Activated T-cell treated with anti-CD3 and anti-CD28 coated beads for 1 hour (primary cell): ENCODE measurements around the gene CALML5.
"Not testable (repeated sequence)": the region's sequence is repeated elsewhere in the genome, so short reads cannot be mapped to it uniquely, and the experiment has no call there.

Experiments
- DNase-seq: peaks from one replicate; pipeline ENCODE4 v3.0.0-alpha.2; 2020; ENCODE audit warnings: low read depth

Gene CALML5

DNA sequence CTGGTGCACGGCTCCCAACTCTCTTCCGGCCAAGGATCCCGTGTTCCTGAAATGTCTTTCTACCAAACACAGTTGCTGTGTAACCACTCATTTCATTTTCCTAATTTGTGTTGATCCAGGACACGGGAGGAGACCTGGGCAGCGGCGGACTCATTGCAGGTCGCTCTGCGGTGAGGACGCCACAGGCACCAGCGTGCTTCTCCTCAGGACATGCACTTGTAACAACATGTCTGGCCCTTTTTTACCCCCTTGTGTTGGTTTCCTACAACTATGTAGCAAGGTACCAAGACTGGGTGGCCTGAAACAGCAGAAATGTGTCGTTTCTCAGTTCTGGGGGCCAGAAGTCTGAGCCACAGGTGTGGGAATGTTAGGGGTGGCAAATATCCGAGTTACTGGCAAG, 18.2 kb downstream of the CALML5 start:
- no peak for DNase-seq

DNA sequence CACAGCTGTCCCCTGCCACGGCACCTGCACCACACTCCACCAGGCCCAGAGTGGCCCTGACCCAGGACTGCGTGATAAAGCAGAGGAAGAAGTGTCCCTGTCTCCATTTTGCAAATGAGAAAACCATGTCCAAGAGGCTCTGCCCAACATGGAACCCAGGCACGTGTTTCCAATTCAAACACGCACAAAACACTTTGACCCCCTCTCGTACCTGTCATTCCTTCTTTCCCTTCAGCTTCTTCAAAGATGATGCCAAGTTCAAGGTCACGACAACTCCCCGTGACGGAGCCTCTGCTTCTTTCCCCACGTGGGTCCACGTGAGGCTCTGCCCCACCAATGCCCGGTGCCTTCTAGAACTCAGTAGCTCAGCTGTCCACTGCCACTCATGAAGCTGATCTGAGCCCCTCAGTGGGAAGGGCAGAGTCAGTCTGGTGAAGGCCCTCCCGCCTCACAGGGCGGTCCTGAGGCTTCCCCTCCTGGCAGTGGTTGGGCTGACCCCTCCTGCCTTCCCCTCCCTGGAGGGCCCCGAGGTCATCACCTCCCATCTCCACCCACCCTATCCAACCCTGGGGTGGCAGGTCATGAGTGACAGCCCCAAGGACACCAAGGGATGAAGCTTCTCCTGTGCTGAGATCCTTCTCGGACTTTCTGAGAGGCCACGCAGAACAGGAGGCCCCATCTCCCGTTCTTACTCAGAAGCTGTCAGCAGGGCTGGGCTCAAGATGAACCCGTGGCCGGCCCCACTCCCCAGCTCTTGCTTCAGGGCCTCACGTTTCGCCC, 19.0 kb downstream of the CALML5 start:
- DNase-seq: no peak

DNA sequence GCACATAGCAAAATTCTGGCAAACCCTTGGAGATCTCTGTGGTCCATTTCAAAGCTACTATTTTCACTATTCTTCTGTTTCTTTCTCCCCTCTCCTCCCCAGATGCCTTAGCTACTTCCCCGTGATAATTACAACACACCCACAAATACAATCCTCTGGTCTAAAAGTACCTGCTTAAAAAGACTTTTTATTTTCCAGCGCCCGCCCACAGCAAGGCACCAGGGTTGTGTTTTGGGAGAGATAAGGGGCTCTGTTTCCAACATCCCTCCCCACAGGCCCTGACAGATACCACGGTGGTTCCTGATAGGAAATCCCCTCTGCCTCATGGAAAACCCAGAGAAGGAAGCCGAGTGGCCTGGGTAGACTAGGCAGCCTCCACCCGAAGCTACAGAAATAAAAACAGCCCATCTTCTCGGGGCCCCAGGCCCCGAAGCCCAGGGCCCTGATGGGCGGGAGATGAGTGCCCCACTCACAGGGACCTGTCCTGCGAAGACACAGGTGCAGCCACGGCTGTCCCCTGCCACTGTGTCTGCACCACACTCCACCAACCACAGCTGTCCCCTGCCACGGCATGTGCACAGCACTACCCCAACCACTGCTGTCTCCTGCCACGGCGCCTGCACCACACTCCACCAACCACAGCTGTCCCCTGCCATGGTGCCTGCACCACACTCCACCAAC, 19.7 kb downstream of the CALML5 start:
- no peak for DNase-seq

DNA sequence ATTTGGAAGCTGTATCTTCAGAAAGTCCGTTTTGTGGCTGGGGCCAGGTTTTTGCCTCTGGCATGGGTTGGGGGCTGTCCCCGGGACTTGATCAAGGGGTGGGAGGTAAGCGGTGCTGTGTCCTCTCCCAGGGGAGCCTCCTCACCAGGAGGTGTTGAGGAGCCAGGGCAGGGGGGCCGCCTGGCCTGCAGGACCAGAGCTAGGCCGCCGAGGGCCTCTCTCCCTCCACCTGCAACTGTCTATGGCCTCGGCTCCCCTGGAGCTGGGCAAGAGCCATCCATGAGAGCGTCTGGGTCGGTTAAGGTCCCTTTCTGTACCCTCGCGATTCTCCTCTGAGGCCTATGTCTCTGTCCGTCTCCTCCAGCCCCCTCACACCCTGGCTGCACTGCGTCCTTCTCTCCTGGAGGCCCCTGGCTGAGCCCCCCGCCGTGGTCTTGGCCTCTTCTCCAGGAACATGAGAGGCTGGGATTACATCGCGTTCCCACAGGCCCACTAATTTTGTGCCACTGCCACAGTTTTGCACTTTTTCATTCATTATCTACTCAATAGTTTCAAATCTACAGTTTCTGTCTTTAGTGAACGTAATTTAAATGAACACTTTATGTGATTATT, 20.6 kb downstream of the CALML5 start:
- no peak for DNase-seq

DNA sequence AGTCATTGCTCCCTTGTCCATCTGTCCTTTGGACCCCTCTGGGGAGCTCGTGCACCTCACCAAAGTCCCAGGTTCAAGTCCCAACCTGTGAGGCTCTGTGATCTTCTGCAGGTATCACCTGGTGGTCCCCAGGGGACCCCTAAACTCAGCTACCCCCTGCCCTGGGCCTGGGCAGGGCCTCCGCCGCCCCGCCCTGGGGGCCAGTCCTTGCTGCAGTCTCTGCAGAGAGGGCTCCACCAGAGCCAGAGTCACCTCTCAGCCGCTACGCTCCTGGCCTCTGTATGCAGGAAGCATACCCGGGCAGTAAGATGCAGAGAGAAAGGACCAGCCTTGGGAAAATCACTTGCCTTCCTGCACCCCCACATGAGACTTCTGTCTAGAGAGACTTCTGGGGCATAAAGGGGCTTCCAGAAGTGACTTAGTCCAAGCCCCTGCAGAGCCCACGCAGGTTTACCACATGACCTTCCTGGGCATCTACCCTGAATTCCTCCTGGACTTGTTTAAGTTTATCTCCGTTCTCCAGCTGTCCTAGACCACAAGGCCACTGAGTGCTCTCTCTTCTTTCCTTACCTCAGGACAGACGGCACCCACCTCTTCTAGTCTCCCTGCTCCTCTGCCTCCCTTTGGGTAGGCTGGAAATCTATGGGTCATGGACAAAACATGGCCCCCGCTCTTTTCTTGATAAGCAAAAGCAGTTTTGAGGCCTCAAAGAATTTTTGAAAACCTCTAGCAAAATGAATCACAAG, 21.2 kb downstream of the CALML5 start:
- no peak for DNase-seq

DNA sequence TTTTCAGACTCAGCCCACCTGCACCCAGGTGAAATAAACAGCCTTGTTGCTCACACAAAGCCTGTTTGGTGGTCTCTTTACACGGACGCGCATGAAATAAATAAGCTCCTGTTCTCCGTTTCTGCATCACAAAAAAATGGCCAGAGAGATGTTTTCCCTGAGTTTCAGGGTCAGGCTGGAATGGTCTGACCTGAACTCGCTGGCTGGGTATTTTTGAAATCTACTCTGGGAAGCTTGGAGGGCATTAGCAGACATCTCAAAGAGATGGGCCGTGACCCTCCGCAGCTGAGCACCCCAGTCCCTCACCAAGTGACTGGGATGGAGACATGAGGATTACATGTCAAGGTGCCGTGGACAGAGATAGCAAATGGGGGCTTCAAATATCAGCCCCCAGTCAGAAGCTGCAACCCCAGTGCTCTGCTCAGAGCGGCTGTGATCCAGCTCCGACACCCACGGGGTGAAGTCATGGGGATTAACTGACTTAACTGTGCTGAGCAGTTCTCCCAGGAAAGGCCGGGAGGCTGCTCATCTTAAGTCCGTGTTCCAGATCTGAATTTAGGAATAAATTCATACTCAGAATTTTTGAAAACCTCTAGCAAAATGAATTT, 22.3 kb downstream of the CALML5 start:
- no peak for DNase-seq

DNA sequence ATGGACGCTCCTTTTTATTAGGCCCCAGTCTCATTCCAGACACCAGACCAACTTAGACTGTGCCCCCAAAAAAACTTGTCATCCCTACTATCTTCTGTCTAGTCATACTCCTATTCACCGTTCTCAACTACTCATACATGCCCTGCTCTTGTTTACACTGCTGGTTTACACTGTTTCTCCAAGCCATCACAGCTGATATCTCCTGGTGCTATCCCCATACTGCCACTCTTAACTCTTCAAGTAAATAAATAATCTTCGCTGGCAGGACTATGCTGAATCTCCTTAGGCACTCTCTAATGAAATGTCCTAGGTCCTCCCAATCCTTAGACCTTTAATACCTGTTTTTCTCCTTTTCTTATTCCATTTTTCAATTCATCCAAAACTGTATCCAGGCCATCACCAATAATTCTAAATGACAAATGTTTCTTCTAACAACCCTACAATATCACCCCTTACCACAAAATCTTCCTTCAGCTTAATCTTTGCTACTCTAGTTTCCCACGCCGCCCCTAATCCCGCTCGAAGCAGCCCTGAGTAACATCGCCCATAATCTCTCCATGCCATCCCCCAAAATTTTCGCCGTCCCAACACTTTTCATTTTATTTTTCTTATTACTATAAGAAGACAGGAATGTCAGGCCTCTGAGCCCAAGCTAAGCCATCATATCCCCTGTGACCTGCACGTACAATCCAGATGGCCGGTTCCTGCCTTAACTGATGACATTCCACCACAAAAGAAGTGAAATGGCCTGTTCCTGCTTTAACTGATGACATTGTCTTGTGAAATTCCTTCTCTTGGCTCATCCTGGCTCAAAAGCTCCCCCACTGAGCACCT, 23.2 kb downstream of the CALML5 start:
- not testable (repeated sequence) for DNase-seq

DNA sequence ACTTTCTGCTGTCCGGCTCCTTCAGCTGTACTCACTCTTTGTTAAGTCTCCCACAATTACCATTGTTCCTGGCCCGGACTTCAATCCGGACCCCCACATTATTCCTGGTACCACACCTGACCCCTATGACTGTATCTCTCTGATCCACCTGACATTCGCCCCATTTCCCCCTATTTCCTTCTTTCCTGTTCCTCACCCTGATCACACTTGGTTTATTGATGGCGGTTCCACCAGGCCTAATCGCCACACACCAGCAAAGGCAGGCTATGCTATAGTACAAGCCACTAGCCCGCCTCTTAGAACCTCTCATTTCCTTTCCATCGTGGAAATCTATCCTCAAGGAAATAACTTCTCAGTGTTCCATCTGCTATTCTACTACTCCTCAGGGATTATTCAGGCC, 24.3 kb downstream of the CALML5 start:
- DNase-seq: not testable (repeated sequence)

DNA sequence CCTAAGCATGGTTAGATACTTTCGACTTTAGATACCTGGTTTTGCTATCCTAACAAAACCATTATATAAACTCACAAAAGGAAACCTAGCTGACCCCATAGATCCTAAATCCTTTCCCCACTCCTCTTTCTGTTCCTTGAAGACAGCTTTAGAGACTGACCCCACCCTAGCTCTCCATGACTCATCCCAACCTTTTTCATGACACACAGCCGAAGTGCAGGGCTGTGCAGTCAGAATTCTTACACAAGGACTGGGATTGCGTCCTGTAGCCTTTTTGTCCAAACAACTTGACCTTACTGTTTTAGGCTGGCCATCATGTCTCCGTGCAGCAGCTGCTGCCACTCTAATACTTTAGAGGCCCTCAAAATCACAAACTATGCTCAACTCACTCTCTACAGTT, 24.7 kb downstream of the CALML5 start:
- not testable (repeated sequence) for DNase-seq

DNA sequence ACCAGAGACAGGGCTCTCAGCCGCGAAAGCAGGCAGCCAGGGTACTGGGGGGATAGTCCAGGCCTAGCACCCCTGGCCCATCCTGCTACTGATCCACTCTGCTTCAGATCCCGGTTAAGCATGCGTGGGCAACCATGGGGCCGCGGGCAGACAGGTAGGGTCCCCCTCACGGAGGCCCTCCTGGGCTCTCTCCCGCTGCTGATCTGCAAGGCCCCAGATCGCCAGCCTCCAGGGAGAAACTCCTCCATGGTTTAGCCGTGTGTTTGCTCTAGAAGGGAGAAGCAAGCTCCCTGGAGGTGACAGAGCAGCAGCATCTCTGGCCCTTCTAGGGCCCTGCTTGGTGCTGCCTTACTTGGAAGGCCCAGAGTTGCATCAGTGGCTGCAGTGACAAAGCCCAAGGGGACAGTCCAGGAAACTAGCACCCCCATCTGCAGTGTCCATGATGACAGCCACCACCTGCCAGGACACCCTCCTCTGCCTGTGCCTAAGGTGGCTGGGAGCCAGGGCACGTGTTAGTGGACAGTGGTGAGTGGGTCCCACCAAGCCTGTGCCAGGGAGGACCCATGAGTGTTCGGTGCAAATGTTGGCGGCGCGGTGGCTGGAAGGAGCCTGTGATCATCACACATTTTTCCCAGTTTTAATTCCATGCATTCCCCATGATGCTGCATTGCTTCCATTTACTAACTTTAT, 29.2 kb downstream of the CALML5 start:
- DNase-seq: no peak

DNA sequence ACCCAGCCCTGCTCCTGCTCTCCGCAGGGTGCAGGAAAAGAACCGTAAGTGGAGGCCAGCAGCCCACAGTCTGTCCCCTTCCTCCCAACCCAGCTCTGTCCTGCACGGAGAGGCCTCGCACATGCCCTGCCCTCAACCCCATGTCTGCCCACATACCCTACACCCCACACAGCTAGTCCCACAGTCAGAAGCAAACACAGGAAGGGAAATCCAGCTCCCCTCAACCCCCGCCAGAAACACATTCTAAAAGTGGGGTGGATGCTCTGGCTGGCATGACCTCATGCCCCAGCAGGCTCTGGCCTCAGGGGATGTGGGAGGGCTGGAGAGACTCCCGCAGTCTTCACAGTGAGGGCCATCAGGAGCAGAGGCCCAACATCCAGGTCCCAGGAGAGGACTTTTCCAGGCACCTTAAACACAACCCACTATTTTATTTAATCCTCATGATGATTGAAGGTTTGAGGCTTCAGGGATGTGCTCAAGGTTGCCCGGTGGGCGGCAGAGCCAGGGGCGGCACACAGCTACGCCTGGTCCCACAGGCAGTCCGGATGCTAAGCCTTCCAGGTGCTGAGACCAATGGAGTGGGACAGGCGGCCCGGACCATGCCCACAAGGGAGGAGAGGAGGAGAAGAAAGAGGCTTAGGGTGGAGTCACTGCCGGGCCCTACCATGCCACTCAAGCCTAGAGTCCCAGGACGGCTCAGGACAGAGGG, 29.9 kb downstream of the CALML5 start:
- no peak for DNase-seq

DNA sequence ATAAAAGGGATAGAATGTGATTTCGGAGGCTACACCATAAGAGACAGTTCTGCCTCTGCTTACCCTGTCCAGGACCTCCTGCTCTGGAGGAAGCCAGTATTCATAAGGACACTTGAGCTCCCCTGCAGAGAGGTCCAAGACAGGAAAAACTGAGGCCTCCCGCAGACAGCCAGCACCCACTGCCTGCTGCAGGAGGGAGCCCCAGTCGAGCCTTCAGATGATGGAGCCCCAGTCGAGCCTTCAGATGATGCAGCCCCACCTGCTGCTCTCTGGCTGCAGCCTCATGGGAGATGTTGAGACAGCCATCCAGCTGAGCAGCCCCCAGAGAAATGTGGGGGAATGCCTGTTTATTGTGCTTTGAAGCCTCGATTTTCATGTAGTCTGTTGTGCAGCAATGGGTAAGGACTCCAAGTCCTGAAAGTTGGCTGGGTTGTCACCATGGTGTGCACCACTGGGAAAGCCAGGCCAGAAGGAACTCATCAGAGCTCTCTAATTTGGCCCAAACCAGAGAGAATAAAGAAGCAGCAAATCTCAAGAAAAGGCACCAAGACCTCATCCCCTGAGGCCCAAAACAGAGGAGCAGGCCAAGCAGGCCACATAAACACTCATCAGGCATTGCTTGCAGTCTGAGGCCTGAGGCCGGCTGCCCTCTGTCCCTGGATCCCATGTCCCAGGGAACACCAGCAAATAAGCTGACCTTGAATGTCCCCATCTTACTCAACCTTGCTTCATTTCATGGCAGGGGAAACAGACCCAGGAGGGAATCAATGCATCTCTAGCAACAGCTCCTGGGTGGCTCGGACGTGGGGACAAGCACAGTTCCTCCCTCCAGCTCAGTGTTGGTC, 30.9 kb downstream of the CALML5 start:
- no peak for DNase-seq

DNA sequence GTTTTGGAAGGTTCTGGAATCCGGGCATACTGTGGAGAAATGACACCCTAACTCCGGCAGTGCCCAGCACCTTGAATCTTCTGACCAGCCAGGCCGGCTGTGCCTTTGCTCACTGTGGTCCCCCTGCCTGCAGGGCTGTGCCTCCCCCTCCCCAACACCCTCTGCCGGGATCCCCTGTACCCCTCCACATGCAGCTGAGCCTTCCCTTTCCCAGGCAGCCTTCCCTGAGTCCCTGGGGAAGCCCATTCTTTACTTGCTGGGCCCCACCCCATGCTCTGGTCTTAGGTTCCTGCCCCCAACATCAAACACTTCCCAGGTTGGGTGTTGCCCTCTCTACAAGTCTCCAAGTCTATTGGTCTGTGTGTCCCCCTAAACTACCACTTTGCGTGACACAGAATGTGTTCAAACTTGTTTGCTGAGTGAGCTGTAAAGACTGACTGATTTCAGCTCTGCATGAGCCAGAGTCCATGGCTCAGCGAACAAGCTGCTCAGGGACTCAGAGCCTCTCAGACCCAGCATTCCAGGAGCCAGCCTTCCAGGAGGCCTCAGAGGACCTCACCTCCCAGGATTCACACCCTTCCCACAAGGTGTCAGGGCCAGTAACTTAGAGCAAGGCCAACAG, 31.6 kb downstream of the CALML5 start:
- DNase-seq: no peak

DNA sequence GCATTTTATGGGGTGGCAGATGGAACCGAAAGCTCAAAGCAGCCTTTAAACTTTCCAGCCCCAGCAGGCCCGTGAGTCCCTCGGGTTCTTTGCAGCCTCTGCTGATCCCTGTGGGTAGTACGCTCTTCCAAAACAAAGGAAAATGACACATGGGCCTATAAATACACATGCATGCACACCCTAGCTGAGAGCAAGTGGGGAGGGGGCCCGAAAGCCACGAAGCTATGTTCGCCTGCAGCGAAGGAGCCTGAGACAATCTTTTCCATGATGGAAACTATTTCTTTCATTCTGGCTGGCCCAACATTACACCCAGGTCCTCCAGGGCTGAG, 32.2 kb downstream of the CALML5 start:
- DNase-seq: no peak

DNA sequence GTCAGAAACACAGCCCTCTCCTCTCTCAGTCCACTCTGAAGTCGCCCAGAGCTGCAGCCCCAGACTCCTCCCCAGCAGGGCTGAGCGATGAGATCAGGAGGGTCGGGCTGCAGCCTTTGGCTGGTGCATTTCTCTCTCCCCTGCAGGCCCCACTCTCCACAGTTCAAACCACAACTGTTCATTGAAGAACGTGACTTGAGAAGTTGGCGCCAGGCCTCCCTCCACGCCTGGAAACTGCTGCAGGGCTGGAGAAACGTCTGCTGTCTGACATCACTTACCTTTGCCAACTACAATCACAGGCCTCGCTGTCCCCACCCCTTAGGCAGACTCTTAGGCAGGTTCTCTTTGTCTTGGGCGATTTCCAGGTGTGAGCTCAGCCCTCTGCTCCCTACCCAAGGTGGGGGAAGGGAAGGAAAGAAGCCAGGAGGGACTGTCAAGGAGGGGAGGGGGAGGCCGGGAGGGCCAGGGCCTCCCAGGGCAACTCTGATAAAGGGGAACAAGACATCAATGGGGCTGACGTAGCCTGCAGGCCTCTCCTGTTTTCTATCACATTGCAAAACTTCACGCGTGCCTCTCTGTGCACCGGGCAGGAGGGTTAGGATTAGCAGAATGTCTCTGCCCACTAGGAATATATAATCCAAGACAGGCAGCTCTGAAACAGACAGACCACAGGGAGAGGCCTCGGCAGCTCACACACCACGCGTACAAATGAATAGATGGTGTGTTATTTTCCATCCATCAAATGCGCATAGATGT, 32.7 kb downstream of the CALML5 start:
- DNase-seq: no peak

DNA sequence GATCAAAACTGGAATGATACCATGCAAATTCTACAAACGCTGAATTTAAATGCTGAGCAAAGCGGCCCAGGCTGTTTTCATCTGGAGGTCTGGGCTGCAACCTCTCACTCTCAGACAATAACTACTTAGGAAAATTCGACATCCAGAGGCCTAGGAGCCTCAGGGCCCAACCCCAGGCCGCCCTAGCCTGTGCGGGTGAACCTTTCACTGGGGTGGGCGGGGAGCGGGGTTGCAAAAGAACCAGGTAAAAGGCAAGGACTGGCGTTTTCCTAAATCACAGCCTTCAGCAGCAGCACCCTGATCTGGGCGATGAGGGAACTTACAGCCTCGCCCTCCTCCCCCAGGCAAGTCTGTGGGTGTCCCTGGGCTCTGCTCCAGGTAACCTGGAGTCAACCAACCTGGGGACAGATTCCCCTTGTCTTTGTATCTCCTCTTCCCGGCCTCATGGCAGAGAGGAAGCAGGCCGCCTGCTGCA, 33.4 kb downstream of the CALML5 start:
- no peak for DNase-seq

DNA sequence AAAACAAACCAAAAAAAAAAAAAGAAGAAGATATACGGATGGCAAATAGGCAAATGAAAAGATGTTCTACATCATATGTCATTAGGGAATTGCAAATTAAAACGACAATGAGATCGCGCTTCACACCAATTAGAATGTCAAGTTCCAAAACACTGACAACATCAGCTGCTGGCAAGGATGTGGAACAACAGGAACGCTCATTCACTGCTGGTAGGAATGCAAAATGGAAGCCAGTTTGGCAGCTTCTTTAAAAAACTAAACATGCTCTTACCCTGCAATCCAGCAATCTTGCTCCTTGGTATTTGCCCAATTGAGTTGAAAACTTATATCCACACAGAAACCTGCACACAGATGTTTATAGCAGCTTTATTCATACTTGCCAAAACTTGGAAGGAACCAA, 34.8 kb downstream of the CALML5 start:
- no peak for DNase-seq

DNA sequence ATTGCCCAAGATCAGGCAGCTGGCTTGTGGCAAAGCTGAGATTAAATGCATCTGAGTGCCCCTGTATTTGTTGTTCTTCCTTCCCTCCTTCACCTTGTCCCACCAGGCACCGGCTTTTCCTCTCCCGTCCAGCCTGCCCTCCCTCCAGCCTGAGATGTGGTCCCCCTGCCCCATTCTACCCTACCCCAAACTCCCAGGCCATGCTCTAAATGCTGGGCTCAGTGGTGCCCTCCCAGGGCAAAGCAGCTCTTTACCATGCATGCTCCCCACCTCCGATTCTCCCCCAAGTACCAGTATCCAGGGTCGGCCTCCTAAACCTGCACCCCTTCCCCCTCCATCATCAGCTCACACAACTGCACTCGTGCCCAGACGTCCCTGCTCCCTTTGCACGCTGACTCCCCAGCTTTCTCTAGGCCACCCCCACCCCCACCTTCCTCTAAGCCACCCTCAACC, 36.5 kb downstream of the CALML5 start:
- DNase-seq: no peak
